Stimulated activated CD4-positive, alpha-beta T cell treated with anti-CD3 and anti-CD28 coated beads, Interleukin-12 subunit alpha, Interleukin-12 subunit beta, amount 100 ng/mL, for 48 hours (primary cell): ENCODE data around the gene PRSS53.

Source experiments
- DNase-seq, 3 donors: peaks; one replicate each; pipeline ENCODE4 v3.0.0-alpha.2; 2020; ENCODE audit warnings: low read depth in 2 of 3, low spot score in 1 of 3

PRSS53 gene

DNA sequence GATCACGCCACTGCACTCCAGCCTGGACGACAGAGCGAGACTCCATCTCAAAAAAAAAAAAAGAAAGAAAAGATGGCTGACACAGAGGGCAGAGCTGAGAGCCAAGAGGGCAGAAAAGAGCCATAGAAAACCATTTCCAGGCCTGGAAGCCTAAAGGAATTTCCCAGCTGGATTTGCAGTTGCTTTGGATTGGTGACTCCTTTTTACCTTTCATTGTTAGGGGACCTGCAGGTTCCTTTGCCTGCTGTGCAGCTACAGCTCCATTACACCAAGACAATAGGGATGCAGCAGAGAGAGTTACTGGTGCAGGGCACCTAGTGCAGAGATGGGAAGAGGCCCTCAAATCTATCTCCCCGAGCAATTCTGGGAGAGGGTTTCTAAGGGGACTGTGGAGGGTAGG is 33.1 kb downstream of the PRSS53 start:
- no peak for DNase-seq

DNA sequence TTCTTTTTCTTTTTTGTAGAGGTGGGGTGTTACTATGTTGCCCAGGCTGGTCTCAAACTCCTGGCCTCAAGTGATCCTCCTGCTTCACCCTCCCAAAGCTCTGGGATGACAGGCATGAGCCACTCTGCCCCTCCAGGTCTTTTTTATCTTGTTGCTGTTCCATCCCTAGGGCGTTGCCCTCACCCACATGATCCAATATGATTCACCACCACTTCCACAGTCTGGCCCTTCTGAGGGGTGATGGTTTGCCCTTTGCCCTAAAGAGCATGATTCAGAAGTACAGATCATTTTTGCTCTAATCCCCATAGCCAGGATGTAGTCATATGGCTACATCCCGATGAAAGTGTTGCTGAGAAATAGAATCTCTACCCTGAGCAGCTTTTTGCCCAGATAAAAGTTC is 36.6 kb downstream of the PRSS53 start:
- DNase-seq: no peak

DNA sequence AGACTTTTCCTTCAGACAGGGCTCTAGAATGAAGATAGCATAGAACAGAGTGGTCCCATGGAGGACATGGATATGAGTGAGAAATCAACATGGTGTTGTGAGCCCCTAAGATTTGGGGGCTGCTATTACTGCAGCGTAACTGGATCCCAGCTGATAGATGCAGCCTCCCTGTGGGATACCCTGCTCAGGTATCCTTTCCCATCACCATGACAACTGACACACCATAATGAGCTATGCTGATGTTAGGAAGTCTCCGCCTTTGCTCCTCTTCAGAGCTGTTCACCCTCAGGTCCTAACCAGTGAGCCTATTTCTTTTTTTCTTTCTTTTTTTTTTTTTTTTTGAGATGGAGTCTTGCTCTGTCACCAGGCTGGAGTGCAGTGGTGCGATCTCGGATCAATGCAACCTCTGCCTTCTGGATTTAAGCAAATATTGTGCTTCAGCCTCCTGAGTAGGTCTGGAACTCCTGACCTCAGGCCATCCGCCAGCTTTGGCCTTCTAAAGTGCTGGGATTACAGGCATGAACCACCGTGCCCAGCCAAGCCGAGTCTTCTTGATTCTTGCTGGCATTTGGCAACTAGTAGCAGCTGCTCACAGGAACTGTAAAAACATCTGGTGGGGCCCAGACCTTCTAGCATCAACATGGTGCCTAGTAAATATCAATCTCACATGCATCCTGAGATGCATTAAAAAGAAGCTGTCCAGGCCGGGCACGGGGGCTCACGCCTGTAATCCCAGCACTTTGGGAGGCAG is 38.3 kb downstream of the PRSS53 start:
- no peak for DNase-seq

DNA sequence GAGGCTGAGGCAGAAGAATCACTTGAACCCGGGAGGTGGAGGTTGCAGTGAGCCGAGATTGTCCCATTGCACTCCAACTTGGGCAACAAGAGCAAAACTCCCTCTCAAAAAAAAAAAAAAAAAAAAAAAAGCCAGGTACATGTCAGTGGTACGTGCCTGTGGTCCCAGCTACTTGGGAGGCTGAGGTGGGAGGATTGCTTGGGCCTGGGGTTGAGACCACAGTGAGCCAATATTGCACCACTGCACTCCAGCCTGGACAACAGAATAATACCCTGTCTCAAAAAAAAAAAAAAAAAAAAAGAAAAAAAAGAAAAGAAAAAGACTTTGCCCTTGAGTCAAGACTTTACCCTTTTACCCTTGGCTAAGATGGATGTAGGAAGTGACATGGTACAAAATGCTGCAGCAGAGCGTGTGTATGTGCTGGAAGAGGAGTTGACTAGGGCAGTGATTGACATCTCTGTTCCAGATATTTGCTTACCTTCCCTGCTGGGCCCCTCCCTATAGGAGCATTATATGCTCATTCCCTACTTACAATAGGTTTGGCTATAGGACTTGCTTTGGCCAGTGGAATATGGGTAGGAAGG is 44.8 kb downstream of the PRSS53 start:
- DNase-seq: no peak

DNA sequence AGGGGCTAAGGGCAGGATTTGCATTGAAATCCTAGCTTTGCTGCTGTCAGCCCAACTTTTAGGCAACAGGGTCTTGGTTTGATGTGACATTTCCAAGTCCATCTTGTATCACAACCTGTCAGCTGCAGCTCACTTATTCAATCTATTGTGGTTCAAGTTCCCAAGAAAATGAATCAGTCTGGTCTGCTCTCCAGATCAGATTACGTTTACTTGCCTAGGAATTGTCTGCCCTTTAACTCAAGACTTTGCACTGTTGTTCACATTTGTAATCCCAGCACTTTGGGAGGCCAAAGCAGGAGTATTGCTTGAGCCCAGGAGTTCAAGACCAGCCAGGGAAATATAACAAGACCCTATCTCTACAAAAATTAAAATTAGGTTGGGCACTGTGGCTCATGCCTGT is 45.4 kb downstream of the PRSS53 start:
- DNase-seq: no peak

DNA sequence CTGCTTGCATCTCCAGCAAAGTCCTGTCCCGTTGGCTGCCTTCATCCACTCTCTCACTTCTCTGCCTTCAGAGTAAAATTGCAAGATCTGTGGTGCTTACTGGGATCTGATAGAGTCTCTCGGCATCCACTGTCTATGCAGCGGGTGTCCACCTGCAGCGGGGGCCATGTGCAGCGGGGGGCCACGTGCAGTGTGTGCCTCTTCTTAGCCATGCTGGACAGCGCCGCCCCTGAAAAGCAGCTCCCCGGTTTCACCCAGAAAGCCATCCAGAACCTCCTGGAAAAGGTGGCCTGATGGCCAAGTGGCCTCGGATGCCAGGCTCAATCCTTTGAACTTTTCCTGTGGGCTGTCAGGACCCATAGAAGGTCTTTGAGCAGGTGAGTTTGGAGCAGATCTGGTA is 45.9 kb downstream of the PRSS53 start:
- DNase-seq: no peak

DNA sequence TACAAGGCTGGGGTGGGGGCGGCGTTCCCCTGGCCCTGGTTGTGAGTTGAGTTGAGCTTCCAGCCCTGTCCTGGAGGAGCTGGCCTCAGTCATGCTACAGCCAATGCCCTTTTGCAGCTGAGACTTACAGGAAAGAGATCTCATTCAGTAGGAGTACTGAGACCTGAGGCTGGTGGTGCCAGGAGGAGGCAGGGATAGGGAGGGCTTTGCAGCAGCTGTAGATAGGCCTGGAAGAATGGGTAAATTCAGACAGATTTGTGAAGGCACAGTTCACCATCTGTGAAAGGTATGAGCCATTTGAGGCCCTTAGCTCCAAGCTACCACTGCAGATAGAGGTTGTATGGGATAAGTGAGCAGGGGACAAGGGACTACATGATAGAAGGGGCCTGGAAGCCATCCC is 49.8 kb downstream of the PRSS53 start:
- no peak for DNase-seq

DNA sequence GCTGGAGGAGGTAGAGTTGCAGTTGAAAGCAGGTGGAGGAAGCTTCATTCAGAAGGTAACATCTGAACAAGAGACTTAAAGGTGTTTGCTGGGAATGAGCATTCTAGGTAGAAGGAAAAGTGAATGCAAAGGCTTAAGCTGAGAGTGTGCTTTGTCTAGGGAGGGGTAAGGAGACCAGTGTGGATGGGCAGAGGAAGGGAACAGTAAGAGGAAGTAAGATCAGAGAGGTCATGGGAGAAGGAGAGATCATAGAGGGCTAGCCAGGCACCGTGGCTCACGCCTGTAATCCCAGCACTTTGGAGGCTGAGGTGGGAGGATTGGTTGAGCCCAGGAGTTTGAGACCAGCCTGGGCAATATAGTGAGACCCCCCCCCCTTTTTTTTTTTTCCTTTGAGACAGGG is 52.1 kb downstream of the PRSS53 start:
- no peak for DNase-seq

DNA sequence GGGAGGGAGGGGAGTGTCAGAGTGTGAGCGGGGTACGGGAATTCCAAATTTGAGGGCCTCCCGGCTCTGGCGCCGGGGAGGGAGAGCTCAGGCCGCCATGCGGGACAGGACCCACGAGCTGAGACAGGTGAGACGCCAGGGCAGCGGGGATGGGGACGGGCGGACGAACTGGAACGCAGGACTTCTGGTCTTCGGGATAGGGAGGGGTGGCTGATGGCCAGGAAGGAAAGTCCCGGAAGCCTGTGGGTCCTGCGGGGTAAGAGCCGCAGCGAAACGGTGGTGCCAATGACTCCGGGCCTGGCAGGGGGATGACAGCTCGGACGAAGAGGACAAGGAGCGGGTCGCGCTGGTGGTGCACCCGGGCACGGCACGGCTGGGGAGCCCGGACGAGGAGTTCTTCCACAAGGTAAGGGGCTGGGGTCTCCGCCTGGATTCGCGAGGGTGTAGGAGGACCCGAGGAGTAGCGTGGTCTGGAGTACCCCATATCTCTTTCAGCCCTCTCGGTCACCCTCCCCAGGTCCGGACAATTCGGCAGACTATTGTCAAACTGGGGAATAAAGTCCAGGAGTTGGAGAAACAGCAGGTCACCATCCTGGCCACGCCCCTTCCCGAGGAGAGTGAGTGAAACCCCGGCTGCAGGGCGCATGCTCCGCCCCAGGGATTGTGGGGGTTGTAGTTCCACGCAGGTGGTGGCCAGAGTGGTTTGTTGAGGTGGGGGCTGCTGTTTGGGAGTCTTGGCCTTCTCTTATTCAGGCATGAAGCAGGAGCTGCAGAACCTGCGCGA is 54.8 kb downstream of the PRSS53 start:
- peak; percentile 71 to 86 (median 83) for DNase-seq
